ENCODE measurements around the gene HAO2. TPM values are rescaled to one million over a fixed set of nuclear protein-coding genes. Genes with fewer than 3 reads are reported as not detected.

Gene HAO2
- polyA plus RNA-seq, 1 experiment = not detected

- Histone ChIP-seq H3K27ac (ENCODE audit: low read depth, low read length) (no peak overlapping the region), H3K9me3 (ENCODE audit: control insufficient read depth, insufficient read depth, low read length) (no peaks in the 10 kb centered on the region), H3K27me3 (ENCODE audit: control insufficient read depth, insufficient read depth, low read length) (peaks cover 3% of the 10 kb centered on the region), H3K4me3 (ENCODE audit: low read depth, low read length) (no peak overlapping the region)
- TF ChIP-seq CTCF (IDR thresholded peaks at IDR 0.05; ENCODE audit: low read depth, low read length) = no peak
- POLR2A ChIA-PET = no interaction called here
- CTCF ChIA-PET = no interaction called here
- no peak for DNase-seq (ENCODE audit: low read depth, low spot score)
These were observed 60.4 kb downstream of the HAO2 start for GRCh38 chr1:119428991-119429390.

GRCh38 chr1:119429687-119430086 lies 61.1 kb downstream of the HAO2 start:
- TF ChIP-seq CTCF (IDR thresholded peaks at IDR 0.05; ENCODE audit: low read depth, low read length) = no peak
- Histone ChIP-seq H3K4me3 (ENCODE audit: low read depth, low read length) (no peak overlapping the region), H3K27ac (ENCODE audit: low read depth, low read length) (no peak overlapping the region), H3K27me3 (ENCODE audit: control insufficient read depth, insufficient read depth, low read length) (peaks cover 3% of the 10 kb centered on the region), H3K9me3 (ENCODE audit: control insufficient read depth, insufficient read depth, low read length) (no peaks in the 10 kb centered on the region)
- DNase-seq (ENCODE audit: low read depth, low spot score) = no peak
- CTCF ChIA-PET = no interaction called here
- POLR2A ChIA-PET = no interaction called here

- ChIA-PET POLR2A (no interaction called here), CTCF (no interaction called here)
- Histone ChIP-seq H3K4me3 (ENCODE audit: low read depth, low read length) (no peak overlapping the region), H3K27ac (ENCODE audit: low read depth, low read length) (no peak overlapping the region), H3K9me3 (ENCODE audit: control insufficient read depth, insufficient read depth, low read length) (no peaks in the 10 kb centered on the region), H3K27me3 (ENCODE audit: control insufficient read depth, insufficient read depth, low read length) (peaks cover 3% of the 10 kb centered on the region)
- no peak for DNase-seq (ENCODE audit: low read depth, low spot score)
- no peak for TF ChIP-seq CTCF (IDR thresholded peaks at IDR 0.05; ENCODE audit: low read depth, low read length)
These were observed 61.9 kb downstream of the HAO2 start for GRCh38 chr1:119430486-119430885.

- CTCF ChIA-PET = no interaction called here
- Histone ChIP-seq H3K4me3 (ENCODE audit: low read depth, low read length) (no peak overlapping the region), H3K9me3 (ENCODE audit: control insufficient read depth, insufficient read depth, low read length) (no peaks in the 10 kb centered on the region), H3K27me3 (ENCODE audit: control insufficient read depth, insufficient read depth, low read length) (peaks cover 3% of the 10 kb centered on the region), H3K27ac (ENCODE audit: low read depth, low read length) (no peak overlapping the region)
- DNase-seq (ENCODE audit: low read depth, low spot score) = no peak
- TF ChIP-seq CTCF (IDR thresholded peaks at IDR 0.05; ENCODE audit: low read depth, low read length) = no peak
- POLR2A ChIA-PET = no interaction called here
These were observed 63.3 kb downstream of the HAO2 start for GRCh38 chr1:119431836-119432235.

- TF ChIP-seq CTCF (IDR thresholded peaks at IDR 0.05; ENCODE audit: low read depth, low read length) = no peak
- Histone ChIP-seq H3K27ac (ENCODE audit: low read depth, low read length) (no peak overlapping the region), H3K4me3 (ENCODE audit: low read depth, low read length) (no peak overlapping the region), H3K27me3 (ENCODE audit: control insufficient read depth, insufficient read depth, low read length) (peaks cover 3% of the 10 kb centered on the region), H3K9me3 (ENCODE audit: control insufficient read depth, insufficient read depth, low read length) (no peaks in the 10 kb centered on the region)
- no peak for DNase-seq (ENCODE audit: low read depth, low spot score)
- CTCF ChIA-PET = no interaction called here
- POLR2A ChIA-PET = no interaction called here
These were observed 66.5 kb downstream of the HAO2 start for GRCh38 chr1:119435052-119435451.

Data from AG04450 (cell line).